ENCODE data around the gene SPOCK1.

The SPOCK1 gene

DNA sequence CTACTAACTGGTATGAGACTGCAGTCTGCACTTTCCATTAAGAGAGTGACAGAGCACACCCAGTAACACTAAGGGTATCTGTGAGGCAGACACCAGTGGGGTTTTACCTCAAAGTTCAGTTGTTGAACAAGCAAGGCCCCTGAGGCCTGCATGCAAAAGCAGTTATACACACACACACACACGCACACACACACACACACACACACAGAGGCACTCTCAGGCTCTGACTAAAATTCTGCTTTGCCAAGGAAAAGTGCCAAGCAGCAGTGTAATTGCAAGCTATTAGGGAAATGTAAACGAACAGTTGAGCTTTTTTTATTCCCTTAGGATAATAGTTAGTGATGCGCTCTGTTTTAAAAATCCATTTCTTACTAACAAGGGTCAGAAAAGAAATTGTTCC, 377.1 kb downstream of the SPOCK1 start:
- no peak overlapping the region for H3K4me3 ChIP-seq (ENCODE audit: severe bottlenecking)
- DNase-seq (ENCODE audit: low spot score), result no peak
- TF ChIP-seq, protein P1, sequence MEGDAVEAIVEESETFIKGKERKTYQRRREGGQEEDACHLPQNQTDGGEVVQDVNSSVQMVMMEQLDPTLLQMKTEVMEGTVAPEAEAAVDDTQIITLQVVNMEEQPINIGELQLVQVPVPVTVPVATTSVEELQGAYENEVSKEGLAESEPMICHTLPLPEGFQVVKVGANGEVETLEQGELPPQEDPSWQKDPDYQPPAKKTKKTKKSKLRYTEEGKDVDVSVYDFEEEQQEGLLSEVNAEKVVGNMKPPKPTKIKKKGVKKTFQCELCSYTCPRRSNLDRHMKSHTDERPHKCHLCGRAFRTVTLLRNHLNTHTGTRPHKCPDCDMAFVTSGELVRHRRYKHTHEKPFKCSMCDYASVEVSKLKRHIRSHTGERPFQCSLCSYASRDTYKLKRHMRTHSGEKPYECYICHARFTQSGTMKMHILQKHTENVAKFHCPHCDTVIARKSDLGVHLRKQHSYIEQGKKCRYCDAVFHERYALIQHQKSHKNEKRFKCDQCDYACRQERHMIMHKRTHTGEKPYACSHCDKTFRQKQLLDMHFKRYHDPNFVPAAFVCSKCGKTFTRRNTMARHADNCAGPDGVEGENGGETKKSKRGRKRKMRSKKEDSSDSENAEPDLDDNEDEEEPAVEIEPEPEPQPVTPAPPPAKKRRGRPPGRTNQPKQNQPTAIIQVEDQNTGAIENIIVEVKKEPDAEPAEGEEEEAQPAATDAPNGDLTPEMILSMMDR (IDR thresholded peaks at IDR 0.05; ENCODE audit: poor library complexity, severe bottlenecking), result no peak
- H3K27ac ChIP-seq (ENCODE audit: poor library complexity, severe bottlenecking), result no peak overlapping the region
- ATAC-seq (ENCODE audit: low read depth), result no peak
- no peaks in the 10 kb centered on the region for H3K36me3 ChIP-seq (ENCODE audit: low read depth)
- H3K27me3 ChIP-seq (ENCODE audit: insufficient read depth, poor library complexity, severe bottlenecking), result no peaks in the 10 kb centered on the region
- H3K4me1 ChIP-seq (ENCODE audit: insufficient read depth, poor library complexity, severe bottlenecking), result no peaks in the 10 kb centered on the region
- no peaks in the 10 kb centered on the region for H3K9me3 ChIP-seq (ENCODE audit: severe bottlenecking)

DNA sequence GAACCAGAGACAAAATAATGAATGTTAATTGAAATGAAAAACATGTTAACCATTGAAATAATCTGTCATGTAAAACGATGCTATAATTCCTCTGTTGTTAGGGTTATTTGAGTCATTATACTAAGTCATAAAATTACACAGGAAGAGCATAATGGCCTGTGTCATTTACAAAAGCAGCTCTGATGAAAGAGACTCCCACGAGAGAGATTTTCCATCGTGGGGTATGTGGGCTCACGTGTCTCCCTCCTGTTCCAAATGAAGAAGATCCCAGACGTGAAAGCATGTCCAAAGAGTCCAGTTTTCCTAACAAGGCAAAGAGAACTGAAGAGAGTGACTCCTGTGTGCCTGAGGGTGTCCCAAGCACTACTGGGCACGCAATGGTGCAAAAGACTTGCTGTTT, 379.8 kb downstream of the SPOCK1 start:
- Histone ChIP-seq H3K9me3 (ENCODE audit: severe bottlenecking) (no peaks in the 10 kb centered on the region), H3K27ac (ENCODE audit: poor library complexity, severe bottlenecking) (no peak overlapping the region), H3K4me1 (ENCODE audit: insufficient read depth, poor library complexity, severe bottlenecking) (peaks cover 7% of the 10 kb centered on the region), H3K27me3 (ENCODE audit: insufficient read depth, poor library complexity, severe bottlenecking) (no peaks in the 10 kb centered on the region), H3K36me3 (ENCODE audit: low read depth) (no peaks in the 10 kb centered on the region), H3K4me3 (ENCODE audit: severe bottlenecking) (no peak overlapping the region)
- DNase-seq (ENCODE audit: low spot score) (no peak), ATAC-seq (ENCODE audit: low read depth) (no peak)
- TF ChIP-seq, protein P1 (IDR thresholded peaks at IDR 0.05; ENCODE audit: poor library complexity, severe bottlenecking), result no peak

DNA sequence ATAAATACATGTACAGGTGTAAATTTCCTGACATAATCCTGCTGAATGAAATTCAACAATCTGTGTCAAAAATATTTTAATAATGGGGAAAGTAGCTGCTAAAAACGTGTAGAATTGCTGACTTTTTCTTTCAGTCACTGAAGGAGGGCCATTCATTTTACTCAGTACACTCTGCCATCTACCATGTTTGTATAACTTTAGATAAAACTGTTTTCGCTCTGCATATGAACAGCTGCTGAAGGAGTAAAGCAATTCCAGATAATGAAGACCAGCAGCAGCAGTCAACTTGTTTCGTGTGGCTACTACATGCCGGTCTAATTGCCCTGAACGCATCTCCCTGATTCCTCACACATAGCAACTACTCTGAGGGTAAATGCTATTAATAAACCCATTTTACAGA, 380.5 kb downstream of the SPOCK1 start:
- TF ChIP-seq, protein P1 (IDR thresholded peaks at IDR 0.05; ENCODE audit: poor library complexity, severe bottlenecking), result no peak
- Histone ChIP-seq H3K27me3 (ENCODE audit: insufficient read depth, poor library complexity, severe bottlenecking) (no peaks in the 10 kb centered on the region), H3K4me3 (ENCODE audit: severe bottlenecking) (no peak overlapping the region), H3K4me1 (ENCODE audit: insufficient read depth, poor library complexity, severe bottlenecking) (peaks cover 8% of the 10 kb centered on the region), H3K9me3 (ENCODE audit: severe bottlenecking) (no peaks in the 10 kb centered on the region), H3K36me3 (ENCODE audit: low read depth) (no peaks in the 10 kb centered on the region), H3K27ac (ENCODE audit: poor library complexity, severe bottlenecking) (no peak overlapping the region)
- ATAC-seq (ENCODE audit: low read depth), result no peak
- DNase-seq (ENCODE audit: low spot score), result no peak

DNA sequence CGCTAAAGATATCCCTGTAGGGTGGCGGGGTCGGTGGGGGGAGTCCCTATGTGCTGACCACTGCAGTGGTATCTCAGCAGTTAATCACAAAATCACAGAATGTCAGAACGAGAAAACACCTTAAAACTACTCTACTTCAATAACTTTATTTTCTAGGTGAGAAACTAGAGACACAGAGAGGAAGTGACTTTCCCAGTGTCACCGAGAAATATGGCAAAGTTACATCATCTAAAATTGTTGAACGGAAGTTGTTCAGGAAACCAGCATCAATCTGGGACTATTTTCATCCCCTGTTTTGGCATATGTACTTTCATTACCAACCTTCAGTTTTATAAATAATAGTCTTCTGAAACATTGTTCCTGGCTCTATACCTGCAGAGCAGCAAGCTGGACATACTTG, 384.0 kb downstream of the SPOCK1 start:
- no peaks in the 10 kb centered on the region for H3K9me3 ChIP-seq (ENCODE audit: severe bottlenecking)

DNA sequence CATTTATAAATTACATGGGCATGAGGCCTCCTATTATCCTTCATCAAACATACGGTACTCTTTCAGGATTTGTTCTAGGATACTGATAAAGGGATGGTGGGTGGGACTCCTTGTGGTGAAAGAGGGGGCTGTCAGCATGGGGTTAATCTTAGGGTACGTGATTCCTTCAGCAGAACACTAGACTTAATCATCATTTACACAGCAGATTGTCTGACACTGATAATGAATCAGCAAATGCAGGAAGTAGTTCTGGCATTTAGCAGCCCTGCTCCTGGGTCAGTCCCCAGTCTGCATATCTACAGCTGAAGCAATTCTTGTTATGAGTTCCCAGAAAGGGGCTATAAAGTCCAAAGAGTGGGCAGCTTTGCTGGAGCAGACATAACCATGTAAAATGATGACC, 384.6 kb downstream of the SPOCK1 start:
- TF ChIP-seq, protein P1 (IDR thresholded peaks at IDR 0.05; ENCODE audit: poor library complexity, severe bottlenecking), result no peak
- Histone ChIP-seq H3K4me1 (ENCODE audit: insufficient read depth, poor library complexity, severe bottlenecking) (peaks cover 8% of the 10 kb centered on the region), H3K36me3 (ENCODE audit: low read depth) (no peaks in the 10 kb centered on the region), H3K4me3 (ENCODE audit: severe bottlenecking) (no peak overlapping the region), H3K9me3 (ENCODE audit: severe bottlenecking) (no peaks in the 10 kb centered on the region), H3K27ac (ENCODE audit: poor library complexity, severe bottlenecking) (peak overlapping the region; percentile 6), H3K27me3 (ENCODE audit: insufficient read depth, poor library complexity, severe bottlenecking) (no peaks in the 10 kb centered on the region)
- peak; percentile 95 for ATAC-seq (ENCODE audit: low read depth)
- DNase-seq (ENCODE audit: low spot score), result no peak

More for the DNA sequence above, 384.0 kb downstream of the SPOCK1 start:
- H3K27ac ChIP-seq (ENCODE audit: poor library complexity, severe bottlenecking), result peak overlapping the region; percentile 6
- H3K27me3 ChIP-seq (ENCODE audit: insufficient read depth, poor library complexity, severe bottlenecking), result no peaks in the 10 kb centered on the region
- ATAC-seq (ENCODE audit: low read depth) (no peak), DNase-seq (ENCODE audit: low spot score) (no peak)
- no peaks in the 10 kb centered on the region for H3K36me3 ChIP-seq (ENCODE audit: low read depth)
- TF ChIP-seq, protein P1 (IDR thresholded peaks at IDR 0.05; ENCODE audit: poor library complexity, severe bottlenecking), result no peak
- H3K4me3 ChIP-seq (ENCODE audit: severe bottlenecking), result no peak overlapping the region
- H3K4me1 ChIP-seq (ENCODE audit: insufficient read depth, poor library complexity, severe bottlenecking), result peaks cover 8% of the 10 kb centered on the region
